Measurements from ENCODE around the gene ATP5PD. TPM values are rescaled to one million over a fixed set of nuclear protein-coding genes. Genes with fewer than 3 reads are reported as not detected.
"Not testable (repeated sequence)": the region's sequence is repeated elsewhere in the genome, so short reads cannot be mapped to it uniquely, and the experiment has no call there.

ATP5PD gene
- total and polyA plus RNA-seq, 10 donors: 124 to 312 (median 153) TPM

GRCh38 chr17:75006653-75007052 lies 40.1 kb downstream of the ATP5PD start:
- no peaks in the 10 kb centered on the region for H3K27me3 ChIP-seq (replicated peaks in 1 of 7)
- TF ChIP-seq POLR2A (IDR thresholded peaks at IDR 0.05) (no peak), CTCF (IDR thresholded peaks at IDR 0.05 in 8 of 11, conservative IDR thresholded peaks at IDR 0.05 in 3 of 11) (no peak), POLR2AphosphoS5 (IDR thresholded peaks at IDR 0.05) (no peak)
- peaks cover 0 to 26% (median 0%) of the 10 kb centered on the region in 6 donors for H3K36me3 ChIP-seq
- no peak overlapping the region for H3K27ac ChIP-seq
- no peaks in the 10 kb centered on the region for H3K9me3 ChIP-seq
- WGBS, 5 donors: 62 to 84% (median 69%) methylated on average over 5 of the region's 5 CpGs
- peaks cover 0 to 3% (median 1%) of the 10 kb centered on the region in 6 donors for H3K4me1 ChIP-seq
- intact Hi-C loops (cut with DNase I; ENCODE audit: low total_unique reads): no loop called here
- no peak overlapping the region for H3K4me3 ChIP-seq
- no peak for DNase-seq

- intact Hi-C loops (cut with DNase I; ENCODE audit: low total_unique reads); H3K4me1 ChIP-seq; H3K27me3 ChIP-seq (replicated peaks in 1 of 7); H3K27ac ChIP-seq; DNase-seq; H3K4me3 ChIP-seq; H3K9me3 ChIP-seq: not testable (repeated sequence)
- 90 to 95% (median 93%) methylated on average over 6 of the region's 6 CpGs for WGBS, 5 donors
- H3K36me3 ChIP-seq: peaks cover 0 to 29% (median 0%) of the 10 kb centered on the region in 6 donors
These were observed 40.7 kb downstream of the ATP5PD start for GRCh38 chr17:75006084-75006483.

- WGBS, 5 donors: 88 to 95% (median 90%) methylated on average over 8 of the region's 8 CpGs
- intact Hi-C loops (cut with DNase I; ENCODE audit: low total_unique reads): no loop called here
These were observed 41.5 kb downstream of the ATP5PD start for GRCh38 chr17:75005291-75005690.

GRCh38 chr17:75004371-75004770 lies 42.4 kb downstream of the ATP5PD start:
- no peak overlapping the region for H3K4me3 ChIP-seq
- no peaks in the 10 kb centered on the region for H3K4me1 ChIP-seq
- whole genome bisulfite sequencing, 5 donors: 91 to 100% (median 93%) methylated on average over 3 of the region's 3 CpGs
- intact Hi-C loops (cut with DNase I; ENCODE audit: low total_unique reads): no loop called here
- H3K9me3 ChIP-seq: no peaks in the 10 kb centered on the region
- H3K36me3 ChIP-seq: peaks cover 0 to 29% (median 0%) of the 10 kb centered on the region in 6 donors
- H3K27ac ChIP-seq: no peak overlapping the region
- TF ChIP-seq POLR2AphosphoS5 (IDR thresholded peaks at IDR 0.05) (no peak), CTCF (IDR thresholded peaks at IDR 0.05 in 8 of 11, conservative IDR thresholded peaks at IDR 0.05 in 3 of 11) (no peak), POLR2A (IDR thresholded peaks at IDR 0.05) (no peak)
- no peak for DNase-seq
- no peaks in the 10 kb centered on the region for H3K27me3 ChIP-seq (replicated peaks in 1 of 7)

More at GRCh38 chr17:75005291-75005690, 41.5 kb downstream of the ATP5PD start:
- Histone ChIP-seq H3K27ac (no peak overlapping the region), H3K27me3 (replicated peaks in 1 of 7) (no peaks in the 10 kb centered on the region), H3K36me3 (peaks cover 0 to 29% (median 0%) of the 10 kb centered on the region in 6 donors), H3K9me3 (no peaks in the 10 kb centered on the region), H3K4me1 (no peaks in the 10 kb centered on the region), H3K4me3 (no peak overlapping the region)
- no peak for DNase-seq
- TF ChIP-seq POLR2AphosphoS5 (IDR thresholded peaks at IDR 0.05) (no peak), CTCF (IDR thresholded peaks at IDR 0.05 in 8 of 11, conservative IDR thresholded peaks at IDR 0.05 in 3 of 11) (no peak), POLR2A (IDR thresholded peaks at IDR 0.05) (no peak)

- Histone ChIP-seq H3K27ac (no peak overlapping the region), H3K4me3 (no peak overlapping the region), H3K27me3 (replicated peaks in 1 of 7) (no peaks in the 10 kb centered on the region), H3K9me3 (no peaks in the 10 kb centered on the region), H3K4me1 (no peaks in the 10 kb centered on the region), H3K36me3 (peaks cover 0 to 29% (median 0%) of the 10 kb centered on the region in 6 donors)
- intact Hi-C loops (cut with DNase I; ENCODE audit: low total_unique reads): no loop called here
- 92 to 97% (median 94%) methylated on average over 9 to 19 of the region's 19 CpGs for WGBS, 5 donors
- no peak for TF ChIP-seq POLR2AphosphoS5 (IDR thresholded peaks at IDR 0.05)
- no peak for TF ChIP-seq POLR2A (IDR thresholded peaks at IDR 0.05)
- no peak for TF ChIP-seq CTCF (IDR thresholded peaks at IDR 0.05 in 8 of 11, conservative IDR thresholded peaks at IDR 0.05 in 3 of 11)
- no peak for DNase-seq
These were observed 42.8 kb downstream of the ATP5PD start for GRCh38 chr17:75003957-75004355.

All from spleen (tissue), 11 donors.